Osteocyte (in vitro differentiated cells): ENCODE results near the gene PREX1. TPM values are rescaled to one million over a fixed set of nuclear protein-coding genes. Genes with fewer than 3 reads are reported as not detected.

Source experiments
- DNase-seq: peaks from one replicate; pipeline ENCODE4 v3.0.0; 2021; ENCODE audit warnings: mixed read lengths; ENCODE audit not compliant: unreplicated experiment; ENCODE audit errors: extremely low spot score
- H3K27ac Mint-ChIP-seq: one replicate; pipeline ENCODE4 v1.8.0; 2021; ENCODE audit warnings: mild to moderate bottlenecking, mixed read lengths; ENCODE audit not compliant: unreplicated experiment
- H3K27me3 Mint-ChIP-seq: one replicate; pipeline ENCODE4 v1.8.0; 2021; ENCODE audit warnings: mixed read lengths; ENCODE audit not compliant: unreplicated experiment
- H3K36me3 Mint-ChIP-seq: one replicate; pipeline ENCODE4 v1.8.0; 2021; ENCODE audit warnings: mixed read lengths; ENCODE audit not compliant: unreplicated experiment
- H3K4me1 Mint-ChIP-seq: one replicate; pipeline ENCODE4 v1.8.0; 2021; ENCODE audit warnings: mixed read lengths; ENCODE audit not compliant: unreplicated experiment
- H3K4me3 Mint-ChIP-seq: one replicate; pipeline ENCODE4 v1.8.0; 2021; ENCODE audit warnings: mild to moderate bottlenecking, moderate library complexity, mixed read lengths; ENCODE audit not compliant: unreplicated experiment
- H3K9me3 Mint-ChIP-seq: one replicate; pipeline ENCODE4 v1.8.0; 2021; ENCODE audit warnings: mixed read lengths; ENCODE audit not compliant: unreplicated experiment
- CTCF ChIP-seq: fragments of 200-600 bp; sonication (generic); IDR thresholded peaks from 2 replicates; pipeline ENCODE4 v1.5.0; 2021; ENCODE audit warnings: antibody characterized with exemption, mild to moderate bottlenecking, moderate library complexity
- total RNA-seq: library from RNA; stranded (reverse); gene quantifications from 2 replicates; pipeline ENCODE4 v1.2.1, GENCODE V29; 2021

PREX1 gene
- total RNA-seq, 1 donor from 2014 or later = 24.2 TPM

- Mint-ChIP-seq H3K4me1 (peaks cover 20% of the 10 kb centered on the region), H3K27ac (no peak overlapping the region), H3K36me3 (peaks cover 10% of the 10 kb centered on the region), H3K9me3 (no peaks in the 10 kb centered on the region), H3K4me3 (no peak overlapping the region), H3K27me3 (no peaks in the 10 kb centered on the region)
- no peak for DNase-seq
- TF ChIP-seq CTCF = no peak
These were observed 124.1 kb downstream of the PREX1 start for GRCh38 chr20:48703511-48704219.

GRCh38 chr20:48703107-48703506 lies 124.7 kb downstream of the PREX1 start:
- H3K4me3 Mint-ChIP-seq = no peak overlapping the region
- H3K4me1 Mint-ChIP-seq = peaks cover 26% of the 10 kb centered on the region
- H3K36me3 Mint-ChIP-seq = peaks cover 13% of the 10 kb centered on the region

GRCh38 chr20:48702455-48702913 lies 125.3 kb downstream of the PREX1 start:
- no peaks in the 10 kb centered on the region for H3K27me3 Mint-ChIP-seq
- H3K9me3 Mint-ChIP-seq = no peaks in the 10 kb centered on the region
- H3K4me3 Mint-ChIP-seq = no peak overlapping the region
- DNase-seq = no peak
- H3K36me3 Mint-ChIP-seq = peaks cover 13% of the 10 kb centered on the region
- no peak for TF ChIP-seq CTCF
- peaks cover 32% of the 10 kb centered on the region for H3K4me1 Mint-ChIP-seq
- H3K27ac Mint-ChIP-seq = no peak overlapping the region

More at GRCh38 chr20:48703107-48703506, 124.7 kb downstream of the PREX1 start:
- H3K9me3 Mint-ChIP-seq = no peaks in the 10 kb centered on the region
- no peak overlapping the region for H3K27ac Mint-ChIP-seq
- DNase-seq = no peak
- no peaks in the 10 kb centered on the region for H3K27me3 Mint-ChIP-seq
- no peak for TF ChIP-seq CTCF

GRCh38 chr20:48701702-48702101 lies 126.1 kb downstream of the PREX1 start:
- H3K4me1 Mint-ChIP-seq = peaks cover 35% of the 10 kb centered on the region
- DNase-seq = no peak
- H3K27ac Mint-ChIP-seq = no peak overlapping the region
- H3K36me3 Mint-ChIP-seq = peaks cover 13% of the 10 kb centered on the region
- H3K27me3 Mint-ChIP-seq = no peaks in the 10 kb centered on the region
- H3K9me3 Mint-ChIP-seq = no peaks in the 10 kb centered on the region
- no peak overlapping the region for H3K4me3 Mint-ChIP-seq
- TF ChIP-seq CTCF = no peak

- peaks cover 18% of the 10 kb centered on the region for H3K4me1 Mint-ChIP-seq
- H3K9me3 Mint-ChIP-seq = no peaks in the 10 kb centered on the region
- H3K27me3 Mint-ChIP-seq = no peaks in the 10 kb centered on the region
- H3K4me3 Mint-ChIP-seq = no peak overlapping the region
- H3K27ac Mint-ChIP-seq = peak overlapping the region; percentile 60
- DNase-seq = no peak
- H3K36me3 Mint-ChIP-seq = peaks cover 11% of the 10 kb centered on the region
- no peak for TF ChIP-seq CTCF
These were observed 129.1 kb downstream of the PREX1 start for GRCh38 chr20:48698507-48699267.
